NB4 (cell line): ENCODE data around the gene ELK4.

Source experiments
- DNase-seq: peaks from one replicate; pipeline ENCODE4 v3.0.0; 2010; ENCODE audit warnings: low read depth
- H3K4me3 ChIP-seq: one replicate; pipeline ENCODE4 v1.5.1; 2011; ENCODE audit warnings: mild to moderate bottlenecking, low read depth, low read length, moderate library complexity
- MYC ChIP-seq: IDR thresholded peaks from 2 replicates; pipeline ENCODE4 v1.6.1; 2011; ENCODE audit warnings: low read depth, low read length
- POLR2A ChIP-seq: IDR thresholded peaks from 2 replicates; pipeline ENCODE4 v1.6.1; 2011; ENCODE audit warnings: mild to moderate bottlenecking; ENCODE audit not compliant: insufficient read length; ENCODE audit errors: extremely low read depth
- TF ChIP-seq, protein P1 (sequence below): IDR thresholded peaks from 2 replicates; pipeline ENCODE4 v1.6.1; 2011; ENCODE audit warnings: low read depth, low read length
- TF ChIP-seq, protein P2 (sequence below): IDR thresholded peaks from one replicate; pipeline ENCODE4 v1.5.1; 2012; ENCODE audit warnings: low read depth, low read length

ELK4 gene, protein sequence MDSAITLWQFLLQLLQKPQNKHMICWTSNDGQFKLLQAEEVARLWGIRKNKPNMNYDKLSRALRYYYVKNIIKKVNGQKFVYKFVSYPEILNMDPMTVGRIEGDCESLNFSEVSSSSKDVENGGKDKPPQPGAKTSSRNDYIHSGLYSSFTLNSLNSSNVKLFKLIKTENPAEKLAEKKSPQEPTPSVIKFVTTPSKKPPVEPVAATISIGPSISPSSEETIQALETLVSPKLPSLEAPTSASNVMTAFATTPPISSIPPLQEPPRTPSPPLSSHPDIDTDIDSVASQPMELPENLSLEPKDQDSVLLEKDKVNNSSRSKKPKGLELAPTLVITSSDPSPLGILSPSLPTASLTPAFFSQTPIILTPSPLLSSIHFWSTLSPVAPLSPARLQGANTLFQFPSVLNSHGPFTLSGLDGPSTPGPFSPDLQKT

GRCh38 chr1:205631768-205632668 is at the start of gene ELK4:
Gene ELK4 (minus strand): TSS chr1:205632011. CDS start chr1:205623882, 8,129 bp downstream.
- DNase-seq, result peak; percentile 98
- peak within 1 kb of the TSS; percentile 88 for H3K4me3 ChIP-seq
- TF ChIP-seq MYC (peak; percentile 82), POLR2A (peak; percentile 77)
- TF ChIP-seq, protein P1, sequence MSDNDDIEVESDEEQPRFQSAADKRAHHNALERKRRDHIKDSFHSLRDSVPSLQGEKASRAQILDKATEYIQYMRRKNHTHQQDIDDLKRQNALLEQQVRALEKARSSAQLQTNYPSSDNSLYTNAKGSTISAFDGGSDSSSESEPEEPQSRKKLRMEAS, result 0 out of 2 replicates have a peak, but pooled peaks have one; percentile 4
- TF ChIP-seq, protein P2, sequence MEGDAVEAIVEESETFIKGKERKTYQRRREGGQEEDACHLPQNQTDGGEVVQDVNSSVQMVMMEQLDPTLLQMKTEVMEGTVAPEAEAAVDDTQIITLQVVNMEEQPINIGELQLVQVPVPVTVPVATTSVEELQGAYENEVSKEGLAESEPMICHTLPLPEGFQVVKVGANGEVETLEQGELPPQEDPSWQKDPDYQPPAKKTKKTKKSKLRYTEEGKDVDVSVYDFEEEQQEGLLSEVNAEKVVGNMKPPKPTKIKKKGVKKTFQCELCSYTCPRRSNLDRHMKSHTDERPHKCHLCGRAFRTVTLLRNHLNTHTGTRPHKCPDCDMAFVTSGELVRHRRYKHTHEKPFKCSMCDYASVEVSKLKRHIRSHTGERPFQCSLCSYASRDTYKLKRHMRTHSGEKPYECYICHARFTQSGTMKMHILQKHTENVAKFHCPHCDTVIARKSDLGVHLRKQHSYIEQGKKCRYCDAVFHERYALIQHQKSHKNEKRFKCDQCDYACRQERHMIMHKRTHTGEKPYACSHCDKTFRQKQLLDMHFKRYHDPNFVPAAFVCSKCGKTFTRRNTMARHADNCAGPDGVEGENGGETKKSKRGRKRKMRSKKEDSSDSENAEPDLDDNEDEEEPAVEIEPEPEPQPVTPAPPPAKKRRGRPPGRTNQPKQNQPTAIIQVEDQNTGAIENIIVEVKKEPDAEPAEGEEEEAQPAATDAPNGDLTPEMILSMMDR, result peak; percentile 47

GRCh38 chr1:205681364-205681763 is 49.6 kb upstream of the ELK4 start:
- no peak overlapping the region for H3K4me3 ChIP-seq
- TF ChIP-seq, protein P2, result no peak
- TF ChIP-seq MYC, result no peak
- DNase-seq, result no peak

DNA sequence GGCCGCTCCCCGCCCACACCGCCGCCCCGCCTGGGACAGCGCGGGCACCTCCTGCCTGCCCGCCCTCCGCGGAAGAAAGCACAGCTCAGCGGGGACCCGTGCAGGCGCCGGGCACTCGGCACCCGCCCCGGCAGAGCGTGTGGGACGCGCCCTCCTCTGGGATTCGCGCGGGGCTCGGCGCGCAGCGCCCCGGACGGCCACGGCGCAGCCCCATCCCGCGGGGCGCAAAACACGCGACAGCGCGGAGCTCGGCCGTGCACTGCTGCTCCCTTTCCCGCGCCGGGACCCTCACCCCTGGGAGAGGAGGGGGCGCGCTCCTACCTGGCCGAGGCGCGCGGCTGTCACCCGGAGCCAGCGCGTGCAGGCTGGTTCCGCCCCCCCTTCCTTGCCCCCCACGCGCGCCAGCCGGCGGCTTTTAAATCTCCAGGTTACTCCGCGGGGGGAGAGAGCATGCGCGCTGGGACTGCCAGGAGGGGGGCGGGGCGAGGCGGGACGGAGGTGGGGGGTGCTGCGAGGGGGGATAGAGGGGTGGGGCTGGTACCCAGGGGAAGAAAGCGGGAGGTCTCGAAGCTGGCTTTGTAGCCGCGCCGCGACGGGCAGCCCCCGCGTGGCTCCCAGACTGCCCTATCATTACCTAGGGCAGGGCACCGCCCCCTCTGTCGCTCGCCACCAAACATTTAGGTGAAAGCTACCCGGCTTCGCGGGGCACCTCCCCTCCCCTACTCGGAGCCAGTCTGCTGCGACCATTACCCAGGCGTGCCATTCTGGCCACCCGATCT is 48.5 kb upstream of the ELK4 start, which contains the start of gene SLC45A3:
TSS of gene SLC45A3 (minus strand) at position 437 of the 779 bp plus-strand sequence. CDS start 15,853 bp downstream, outside the sequence.
- peak within 1 kb of the TSS; percentile 56 for H3K4me3 ChIP-seq
- DNase-seq, result peak; percentile 53
- peak; percentile 36; the same call in 1 of the 2 replicates for TF ChIP-seq MYC
- TF ChIP-seq POLR2A, result no peak
- TF ChIP-seq, protein P1, result 0 out of 2 replicates have a peak, but pooled peaks have one; percentile 7

GRCh38 chr1:205678286-205679111 is 46.7 kb upstream of the ELK4 start:
- TF ChIP-seq POLR2A, result no peak
- no peak overlapping the region for H3K4me3 ChIP-seq
- no peak for DNase-seq

DNA sequence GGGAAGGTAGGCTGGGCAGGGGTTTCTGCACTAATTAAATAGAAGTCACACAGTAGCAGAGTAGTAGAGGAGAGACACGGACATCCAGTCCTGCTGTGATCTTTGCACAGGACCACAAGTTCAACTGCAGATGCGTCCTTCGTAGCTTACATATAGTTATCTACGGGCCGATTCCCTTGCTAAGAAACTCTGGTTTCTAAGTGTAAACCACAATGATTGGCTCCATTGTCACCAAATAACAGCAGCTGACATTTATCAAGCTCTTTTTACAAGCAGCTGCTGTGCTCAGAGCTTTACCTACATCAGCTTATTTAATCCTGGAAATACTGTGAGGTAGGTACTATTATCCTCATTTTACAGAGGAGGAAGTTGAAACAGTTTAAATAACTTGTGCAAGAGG is 45.4 kb upstream of the ELK4 start:
- TF ChIP-seq MYC (no peak), POLR2A (no peak)
- TF ChIP-seq, protein P2, result no peak
- TF ChIP-seq, protein P1, result no peak
- no peak for DNase-seq

DNA sequence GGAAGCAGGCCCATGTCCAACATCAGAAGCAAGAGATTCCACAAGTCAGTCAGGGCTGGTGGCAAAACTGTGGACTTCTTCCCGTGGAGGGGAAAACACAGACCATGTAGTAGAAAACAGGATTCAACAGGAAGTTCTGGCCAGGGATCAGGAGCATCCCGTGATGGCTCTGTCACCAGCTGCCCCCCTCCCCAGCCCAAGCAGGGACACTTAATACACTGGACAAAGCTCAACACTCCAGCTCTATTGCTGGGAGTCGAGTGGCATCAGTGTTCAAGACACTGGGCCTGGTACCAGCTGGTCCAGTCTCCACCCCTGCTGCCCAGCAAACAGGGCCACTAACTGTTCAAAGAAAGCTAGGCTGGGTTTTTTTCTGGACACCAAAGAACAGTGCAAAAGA is 44.8 kb upstream of the ELK4 start:
- H3K4me3 ChIP-seq, result no peak overlapping the region
- TF ChIP-seq, protein P1, result no peak
- TF ChIP-seq MYC (no peak), POLR2A (no peak)
- TF ChIP-seq, protein P2, result no peak
- no peak for DNase-seq

More for the DNA sequence above, 45.4 kb upstream of the ELK4 start:
- H3K4me3 ChIP-seq, result no peak overlapping the region
